ENCODE results near the gene RESF1. TPM values are rescaled to one million over a fixed set of nuclear protein-coding genes. Genes with fewer than 3 reads are reported as not detected.

Gene RESF1
- total RNA-seq, 4 donors from 2014 or later, result 16.0 to 31.7 (median 17.7) TPM

DNA sequence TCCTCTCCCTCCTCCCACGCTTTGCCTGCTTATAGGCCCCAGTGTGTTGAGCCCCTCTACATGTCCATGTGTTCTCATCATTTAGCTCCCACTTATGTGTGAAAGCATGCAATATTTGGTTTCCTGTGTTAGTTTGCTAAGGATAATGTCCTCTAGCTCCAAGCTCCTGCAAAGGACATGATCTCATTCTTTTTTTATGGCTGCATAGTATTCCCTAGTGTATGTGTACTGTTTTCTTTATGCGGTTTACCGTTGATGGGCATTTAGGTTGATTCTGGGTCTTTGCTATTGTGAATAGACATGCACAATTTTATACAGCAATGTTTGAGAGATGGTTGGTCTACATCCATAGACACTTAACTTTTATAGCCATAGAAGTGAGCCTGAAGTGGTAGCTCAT, 5.1 kb downstream of the RESF1 start:
- Histone ChIP-seq H3K27me3 (no peaks in the 10 kb centered on the region), H3K4me3 (no peak overlapping the region), H3K27ac (no peak overlapping the region), H3K36me3 (no peaks in the 10 kb centered on the region), H3K9me3 (no peaks in the 10 kb centered on the region), H3K4me1 (peaks cover 42 to 44% of the 10 kb centered on the region in 2 donors)
- TF ChIP-seq, protein P1, sequence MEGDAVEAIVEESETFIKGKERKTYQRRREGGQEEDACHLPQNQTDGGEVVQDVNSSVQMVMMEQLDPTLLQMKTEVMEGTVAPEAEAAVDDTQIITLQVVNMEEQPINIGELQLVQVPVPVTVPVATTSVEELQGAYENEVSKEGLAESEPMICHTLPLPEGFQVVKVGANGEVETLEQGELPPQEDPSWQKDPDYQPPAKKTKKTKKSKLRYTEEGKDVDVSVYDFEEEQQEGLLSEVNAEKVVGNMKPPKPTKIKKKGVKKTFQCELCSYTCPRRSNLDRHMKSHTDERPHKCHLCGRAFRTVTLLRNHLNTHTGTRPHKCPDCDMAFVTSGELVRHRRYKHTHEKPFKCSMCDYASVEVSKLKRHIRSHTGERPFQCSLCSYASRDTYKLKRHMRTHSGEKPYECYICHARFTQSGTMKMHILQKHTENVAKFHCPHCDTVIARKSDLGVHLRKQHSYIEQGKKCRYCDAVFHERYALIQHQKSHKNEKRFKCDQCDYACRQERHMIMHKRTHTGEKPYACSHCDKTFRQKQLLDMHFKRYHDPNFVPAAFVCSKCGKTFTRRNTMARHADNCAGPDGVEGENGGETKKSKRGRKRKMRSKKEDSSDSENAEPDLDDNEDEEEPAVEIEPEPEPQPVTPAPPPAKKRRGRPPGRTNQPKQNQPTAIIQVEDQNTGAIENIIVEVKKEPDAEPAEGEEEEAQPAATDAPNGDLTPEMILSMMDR (IDR thresholded peaks at IDR 0.05 in 4 of 5, conservative IDR thresholded peaks at IDR 0.05 in 1 of 5), result no peak
- TF ChIP-seq POLR2A (IDR thresholded peaks at IDR 0.05), result no peak
- DNase-seq (no peak), ATAC-seq (no peak)
- in situ Hi-C loops (cut with MboI; ENCODE audit: low sequenced_read_pairs in 4 of 4) (loop anchor here in 3 of 4 donors (10.0 to 25.0 kb wide), 2 partner anchors 239 to 302 kb away; partner anchors contain the start of genes ETFBKMT (in 2 of the 3) and AMN1 (in 1 of the 3)), intact Hi-C loops (cut with DNase I; ENCODE audit: low total_unique reads) (loop anchor here (5.0 kb wide), 1 partner anchor 237 kb away; the partner anchor contains the start of gene AMN1)

- intact Hi-C loops (cut with DNase I; ENCODE audit: low total_unique reads) (no loop called here), in situ Hi-C loops (cut with MboI; ENCODE audit: low sequenced_read_pairs in 4 of 4) (loop anchor here in 3 of 4 donors (10.0 to 25.0 kb wide), 2 partner anchors 240 to 303 kb away; partner anchors contain the start of genes ETFBKMT (in 2 of the 3) and AMN1 (in 1 of the 3))
- ATAC-seq (no peak), DNase-seq (no peak)
- TF ChIP-seq, protein P1 (IDR thresholded peaks at IDR 0.05 in 4 of 5, conservative IDR thresholded peaks at IDR 0.05 in 1 of 5), result no peak
- no peak for TF ChIP-seq POLR2A (IDR thresholded peaks at IDR 0.05)
- H3K27ac ChIP-seq, result no peak overlapping the region
- no peak overlapping the region for H3K4me3 ChIP-seq
- peaks cover 41 to 44% of the 10 kb centered on the region in 2 donors for H3K4me1 ChIP-seq
- no peaks in the 10 kb centered on the region for H3K9me3 ChIP-seq
- no peaks in the 10 kb centered on the region for H3K27me3 ChIP-seq
- peaks cover 0 to under 1% of the 10 kb centered on the region in 2 donors for H3K36me3 ChIP-seq
These were observed 5.9 kb downstream of the RESF1 start for GRCh38 chr12:31965090-31965489.

DNA sequence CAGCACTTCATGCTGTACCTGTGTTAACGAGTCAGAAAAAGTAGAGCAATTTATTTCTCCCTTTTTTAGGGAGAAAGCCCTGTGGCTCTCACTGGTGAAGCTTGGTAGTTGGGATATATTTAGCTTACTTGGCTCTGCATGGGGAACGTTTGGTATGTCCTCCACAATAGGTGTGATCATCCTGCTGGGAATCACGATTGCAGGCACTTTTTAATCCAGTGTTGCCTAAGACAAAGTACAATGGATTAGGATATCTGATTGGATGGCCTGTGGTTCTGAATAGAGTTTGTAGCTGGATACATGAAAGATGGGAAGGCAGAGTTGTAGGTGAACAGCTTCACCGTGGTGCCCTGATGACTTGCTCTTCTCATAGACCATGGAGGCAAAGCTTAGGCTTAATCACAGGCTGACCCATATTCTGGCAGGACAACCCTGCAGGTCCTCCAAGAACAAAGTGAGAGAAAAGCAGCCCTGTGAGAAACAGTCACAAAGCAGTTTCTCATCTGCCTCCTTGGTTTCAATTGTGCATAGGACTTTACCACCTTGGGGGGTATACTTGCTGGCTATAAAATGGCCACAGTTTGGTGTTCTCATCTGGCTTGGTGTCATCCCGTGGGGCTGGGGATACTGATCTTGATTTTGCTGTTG, 7.5 kb downstream of the RESF1 start:
- in situ Hi-C loops (cut with MboI; ENCODE audit: low sequenced_read_pairs in 4 of 4), result loop anchor here in 3 of 4 donors (10.0 to 25.0 kb wide), 2 partner anchors 242 to 304 kb away; partner anchors contain the start of genes ETFBKMT (in 2 of the 3) and AMN1 (in 1 of the 3)
- no peaks in the 10 kb centered on the region for H3K27me3 ChIP-seq
- no peak overlapping the region for H3K4me3 ChIP-seq
- no peaks in the 10 kb centered on the region for H3K9me3 ChIP-seq
- peak; percentile 8 to 23 for ATAC-seq
- intact Hi-C loops (cut with DNase I; ENCODE audit: low total_unique reads), result no loop called here
- peaks cover 25 to 30% of the 10 kb centered on the region in 2 donors for H3K4me1 ChIP-seq
- TF ChIP-seq, protein P1 (IDR thresholded peaks at IDR 0.05 in 4 of 5, conservative IDR thresholded peaks at IDR 0.05 in 1 of 5), result no peak
- TF ChIP-seq POLR2A (IDR thresholded peaks at IDR 0.05), result no peak
- peaks cover 2 to 17% of the 10 kb centered on the region in 2 donors for H3K36me3 ChIP-seq
- no peak for DNase-seq
- peak overlapping the region in 3 of 4 donors; percentile 0 to 42 (median 28) for H3K27ac ChIP-seq

- H3K9me3 ChIP-seq, result no peaks in the 10 kb centered on the region
- H3K27ac ChIP-seq, result no peak overlapping the region
- H3K36me3 ChIP-seq, result peaks cover 3 to 24% of the 10 kb centered on the region in 2 donors
- in situ Hi-C loops (cut with MboI; ENCODE audit: low sequenced_read_pairs in 4 of 4) (loop anchor here in 3 of 4 donors (10.0 to 25.0 kb wide), 2 partner anchors 243 to 305 kb away; partner anchors contain the start of genes ETFBKMT (in 2 of the 3) and AMN1 (in 1 of the 3)), intact Hi-C loops (cut with DNase I; ENCODE audit: low total_unique reads) (no loop called here)
- ATAC-seq (no peak), DNase-seq (no peak)
- TF ChIP-seq, protein P1 (IDR thresholded peaks at IDR 0.05 in 4 of 5, conservative IDR thresholded peaks at IDR 0.05 in 1 of 5), result no peak
- TF ChIP-seq POLR2A (IDR thresholded peaks at IDR 0.05), result no peak
- H3K4me1 ChIP-seq, result peaks cover 21% of the 10 kb centered on the region in 2 donors
- H3K4me3 ChIP-seq, result no peak overlapping the region
- H3K27me3 ChIP-seq, result no peaks in the 10 kb centered on the region
These were observed 8.3 kb downstream of the RESF1 start for GRCh38 chr12:31967539-31967938.
